HepG2 (cell line): ENCODE measurements around the gene PRKG1. TPM values are rescaled to one million over a fixed set of nuclear protein-coding genes. Genes with fewer than 3 reads are reported as not detected.

ENCODE experiments used
- ATAC-seq: fragments of 200-7000 bp; cut with Tn5 transposase; 3 replicates; pipeline ENCODE4 v1.9.1; 2020; ENCODE audit warnings: mild to moderate bottlenecking, moderate library complexity
- BruUV-seq: library from RNA; stranded (reverse); fragments of 400-500 nt; replicated peaks from 2 replicates; lab custom pipeline; 2021; lab: Mats Ljungman, UMichigan
- CTCF ChIA-PET: fragments of 300-600 bp; formaldehyde crosslinking; extraction: SDS; loops from one replicate; lab custom pipeline; 2021; ENCODE audit warnings: low total read pairs, inconsistent platforms, low intra/inter-chr PET ratio; lab: Yijun Ruan, JAX
- POLR2A ChIA-PET: fragments of 350-600 bp; sonication (Branson Sonifier 250); formaldehyde crosslinking; loops from one replicate; lab custom pipeline; 2020; ENCODE audit warnings: antibody characterized with exemption, inconsistent platforms; lab: Yijun Ruan, JAX
- DNase-seq: peaks from one replicate; pipeline ENCODE4 v3.0.0-alpha.2; 2015; ENCODE audit warnings: low spot score
- FAIRE-seq: peaks from 3 replicates; lab custom pipeline; 2011; peaks lifted over from hg19 to GRCh38; lab: Jason Lieb, UNC
- H2AFZ ChIP-seq: one replicate; pipeline ENCODE4 v1.6.1; 2011; ENCODE audit warnings: low read length, inconsistent platforms
- H3K27ac ChIP-seq: fragments of 300-600 bp; 3 replicates; pipeline ENCODE4 v1.8.0; 2011; ENCODE audit warnings: mixed run types, mild to moderate bottlenecking, mixed read lengths, low read length, inconsistent platforms; ENCODE audit not compliant: insufficient read depth; ENCODE audit errors: extremely low read length
- H3K27me3 ChIP-seq, 2 experiments: fragments of 200-600 bp in 1 of 2; 2 replicates in 1 of 2; 3 replicates in 1 of 2; pipeline versions ENCODE4 v1.6.0 to v1.8.0; 2011; ENCODE audit warnings: low read length in 2 of 2, mild to moderate bottlenecking in 2 of 2, moderate library complexity in 2 of 2, inconsistent platforms in 1 of 2; ENCODE audit not compliant: insufficient read depth in 2 of 2, control insufficient read depth in 1 of 2
- H3K36me3 ChIP-seq, 2 experiments: fragments of 200-600 bp in 1 of 2; replicated peaks in 1 of 2; 2 replicates in 1 of 2; 3 replicates in 1 of 2; pipeline versions ENCODE4 v1.5.1 to v1.8.0; 2011; ENCODE audit warnings: low read length in 2 of 2, inconsistent platforms in 1 of 2; ENCODE audit not compliant: insufficient read depth in 2 of 2, control insufficient read depth in 1 of 2
- H3K4me1 ChIP-seq: 2 replicates; pipeline ENCODE4 v1.5.1; 2012; ENCODE audit warnings: low read length, inconsistent platforms; ENCODE audit not compliant: insufficient read depth
- H3K4me2 ChIP-seq: 2 replicates; pipeline ENCODE4 v1.6.0; 2011; ENCODE audit warnings: low read depth, low read length, inconsistent platforms
- H3K4me3 ChIP-seq, 3 experiments: fragments of 200-600 bp in 1 of 3; sonication (generic), shearing (Covaris generic) in 1 of 3; replicated peaks in 1 of 3; 2 replicates each; pipeline ENCODE4 v1.5.1; 2011 to 2016; ENCODE audit warnings: low read length in 3 of 3, inconsistent platforms in 2 of 3, low read depth in 2 of 3, mild to moderate bottlenecking in 2 of 3, control low read depth in 1 of 3, mixed read lengths in 1 of 3; ENCODE audit not compliant: insufficient read depth in 1 of 3
- H3K79me2 ChIP-seq: one replicate; pipeline ENCODE4 v1.6.1; 2011; ENCODE audit warnings: low read length, inconsistent platforms; ENCODE audit not compliant: insufficient read depth
- H3K9ac ChIP-seq: 2 replicates; pipeline ENCODE4 v1.6.0; 2011; ENCODE audit warnings: mild to moderate bottlenecking, low read depth, low read length, inconsistent platforms; ENCODE audit not compliant: insufficient read depth
- H3K9me3 ChIP-seq: 2 replicates; pipeline ENCODE4 v1.5.1; 2012; ENCODE audit warnings: mild to moderate bottlenecking, low read length
- H4K20me1 ChIP-seq: 2 replicates; pipeline ENCODE4 v1.6.0; 2011; ENCODE audit warnings: inconsistent platforms, mild to moderate bottlenecking, low read length, moderate library complexity; ENCODE audit not compliant: insufficient read depth
- KLF6 ChIP-seq: IDR thresholded peaks from 2 replicates; pipeline ENCODE4 v1.8.0; 2016; ENCODE audit warnings: missing biosample characterization, missing genetic modification reagents
- PHF8 ChIP-seq: sonication (generic); formaldehyde crosslinking; IDR thresholded peaks from 2 replicates; pipeline ENCODE4 v1.5.0; 2020; ENCODE audit warnings: missing genetic modification reagents
- TARDBP ChIP-seq: sonication (generic); formaldehyde crosslinking; IDR thresholded peaks from 2 replicates; pipeline ENCODE4 v1.8.0; 2022; ENCODE audit warnings: mild to moderate bottlenecking, missing genetic modification reagents
- TERF1 ChIP-seq: sonication (generic); formaldehyde crosslinking; IDR thresholded peaks from 2 replicates; pipeline ENCODE4 v1.8.0; 2022; ENCODE audit warnings: mild to moderate bottlenecking, missing genetic modification reagents, moderate library complexity
- ZFYVE20 ChIP-seq: sonication (generic); formaldehyde crosslinking; IDR thresholded peaks from 2 replicates; pipeline ENCODE4 v1.8.0; 2023; ENCODE audit warnings: low read depth, mild to moderate bottlenecking, moderate library complexity, missing genetic modification reagents, borderline replicate concordance
- ZIK1 ChIP-seq: sonication (generic); formaldehyde crosslinking; IDR thresholded peaks from 2 replicates; pipeline ENCODE4 v1.5.0; 2020; ENCODE audit warnings: mild to moderate bottlenecking, low read depth, missing genetic modification reagents, borderline replicate concordance
- ZNF382 ChIP-seq: sonication (generic); formaldehyde crosslinking; IDR thresholded peaks from 2 replicates; pipeline ENCODE4 v1.5.0; 2020; ENCODE audit warnings: missing genetic modification reagents, mild to moderate bottlenecking, borderline replicate concordance
- ZNF747 ChIP-seq: sonication (generic); formaldehyde crosslinking; IDR thresholded peaks from 2 replicates; pipeline ENCODE4 v1.8.1; 2023; ENCODE audit warnings: missing genetic modification reagents, mild to moderate bottlenecking, borderline replicate concordance
- in situ Hi-C: cut with HindIII; loops from 2 replicates; pipeline ENCODE4 v1.10.0; 2017; ENCODE audit warnings: low pct_unique_long_range_greater_than_20kb; ENCODE audit not compliant: extremely low pct_ligation_motif_present
- intact Hi-C: fragments of 100-400 bp; cut with micrococcal nuclease; formaldehyde crosslinking; loops from one replicate; pipeline ENCODE4 v1.10.0; 2022; ENCODE audit not compliant: unreplicated experiment
- polyA plus RNA-seq, 8 experiments: library from polyadenylated mRNA; depleted of rRNA in 3 of 8; stranded (reverse) in 7 of 8; unstranded in 1 of 8; fragments of >200 nt; fragmentation: Illumina TruSeq in 4 of 8; extraction: Trizol in 4 of 8; gene quantifications; 2 replicates each; pipeline versions ENCODE4 v1.2.1 to v1.2.3, GENCODE V29; 2011 to 2016; ENCODE audit warnings: low read depth in 4 of 8, missing spikeins in 1 of 8, mixed read lengths in 1 of 8; ENCODE audit not compliant: insufficient read depth in 1 of 8
- total RNA-seq, 5 experiments: library from RNA; depleted of rRNA; stranded (reverse); fragments of >200 nt; fragmentation: Illumina TruSeq; extraction: Trizol; gene quantifications; 2 replicates each; pipeline ENCODE4 v1.2.3, GENCODE V29; 2016; ENCODE audit warnings: low read depth in 1 of 5
- TF ChIP-seq, protein P1 (sequence below): IDR thresholded peaks from 2 replicates; pipeline ENCODE4 v1.6.1; 2016; ENCODE audit warnings: mild to moderate bottlenecking, missing biosample characterization, missing genetic modification reagents
- TF ChIP-seq, protein P2 (sequence below): sonication (generic); formaldehyde crosslinking; conservative IDR thresholded peaks from 2 replicates; pipeline ENCODE4 v1.8.0; 2022; ENCODE audit warnings: low read depth, missing genetic modification reagents

The PRKG1 gene
- total and polyA plus RNA-seq, 2 of the 13 experiments (the other 11 are each of a cell fraction or from before 2014, with no cell fraction given), result 0.01 TPM; not detected in 1

- TF ChIP-seq TERF1 (CRISPR knock-in tag) (no peak), ZFYVE20 (CRISPR knock-in tag) (no peak)
- TF ChIP-seq, protein P1, sequence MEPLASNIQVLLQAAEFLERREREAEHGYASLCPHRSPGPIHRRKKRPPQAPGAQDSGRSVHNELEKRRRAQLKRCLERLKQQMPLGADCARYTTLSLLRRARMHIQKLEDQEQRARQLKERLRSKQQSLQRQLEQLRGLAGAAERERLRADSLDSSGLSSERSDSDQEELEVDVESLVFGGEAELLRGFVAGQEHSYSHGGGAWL (CRISPR knock-in tag), result no peak
Measured at GRCh38 chr10:51846856-51847506, 772.7 kb downstream of the PRKG1 start (continued).

- in situ Hi-C loops (no loop called here), intact Hi-C loops (no loop called here)
- no peaks in the 10 kb centered on the region for H3K27me3 ChIP-seq
- H2AFZ ChIP-seq, result no peak overlapping the region
- no peaks in the 10 kb centered on the region for H3K79me2 ChIP-seq
- FAIRE-seq, result no peak
- ChIA-PET CTCF (no interaction called here), POLR2A (no interaction called here)
- H3K36me3 ChIP-seq, result no peaks in the 10 kb centered on the region
- H3K9ac ChIP-seq, result no peak overlapping the region
- H3K4me3 ChIP-seq, result no peak overlapping the region
- no peak for DNase-seq
- BruUV-seq, result no TSS peak
- H3K27ac ChIP-seq, result no peak overlapping the region
- no peaks in the 10 kb centered on the region for H3K4me1 ChIP-seq
- H4K20me1 ChIP-seq, result no peaks in the 10 kb centered on the region
- ATAC-seq, result no peak
- H3K9me3 ChIP-seq, result no peaks in the 10 kb centered on the region
- TF ChIP-seq ZNF747 (CRISPR knock-in tag) (no peak), KLF6 (CRISPR knock-in tag) (no peak), TARDBP (CRISPR knock-in tag) (no peak), PHF8 (CRISPR knock-in tag) (no peak), ZIK1 (CRISPR knock-in tag) (no peak), TERF1 (CRISPR knock-in tag) (no peak), ZNF382 (no peak)
- TF ChIP-seq, protein P2, sequence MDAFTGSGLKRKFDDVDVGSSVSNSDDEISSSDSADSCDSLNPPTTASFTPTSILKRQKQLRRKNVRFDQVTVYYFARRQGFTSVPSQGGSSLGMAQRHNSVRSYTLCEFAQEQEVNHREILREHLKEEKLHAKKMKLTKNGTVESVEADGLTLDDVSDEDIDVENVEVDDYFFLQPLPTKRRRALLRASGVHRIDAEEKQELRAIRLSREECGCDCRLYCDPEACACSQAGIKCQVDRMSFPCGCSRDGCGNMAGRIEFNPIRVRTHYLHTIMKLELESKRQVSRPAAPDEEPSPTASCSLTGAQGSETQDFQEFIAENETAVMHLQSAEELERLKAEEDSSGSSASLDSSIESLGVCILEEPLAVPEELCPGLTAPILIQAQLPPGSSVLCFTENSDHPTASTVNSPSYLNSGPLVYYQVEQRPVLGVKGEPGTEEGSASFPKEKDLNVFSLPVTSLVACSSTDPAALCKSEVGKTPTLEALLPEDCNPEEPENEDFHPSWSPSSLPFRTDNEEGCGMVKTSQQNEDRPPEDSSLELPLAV (CRISPR knock-in tag), result no peak
- TF ChIP-seq, all 625 proteins: peak for 0
- H3K4me2 ChIP-seq, result no peak overlapping the region
Measured at GRCh38 chr10:51852297-51852696, 778.0 kb downstream of the PRKG1 start.
